ENCODE data around the gene EIF4ENIF1. TPM values are rescaled to one million over a fixed set of nuclear protein-coding genes. Genes with fewer than 3 reads are reported as not detected.
A peak's percentile ranks its signal among the peaks of the same experiment; 100 is the strongest.

The EIF4ENIF1 gene
- total and polyA plus RNA-seq, 2 experiments from 2014 or later, result 10.8 to 13.4 TPM

DNA sequence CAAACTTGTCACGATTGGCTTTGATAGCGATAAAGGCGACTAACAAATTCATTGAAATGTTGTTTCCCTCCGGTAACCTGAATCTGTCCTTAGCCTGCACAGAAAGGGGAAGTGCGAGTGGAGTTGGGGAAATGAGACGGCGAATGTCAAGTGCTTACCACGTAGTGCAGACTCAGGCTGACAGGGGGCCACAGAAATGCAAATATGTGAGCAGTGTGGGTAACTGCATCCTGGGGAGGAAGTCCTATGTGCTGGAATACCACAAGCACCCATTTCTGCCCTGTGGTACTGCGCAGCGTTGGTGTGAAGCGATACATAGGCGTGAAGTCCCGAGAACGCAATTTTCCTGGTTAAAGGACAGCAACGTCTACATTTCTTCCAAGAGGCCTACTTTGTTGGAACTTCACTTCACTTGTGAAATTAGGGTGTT, 869 bp upstream of the EIF4ENIF1 start (continued):
- TF ChIP-seq, protein P1, sequence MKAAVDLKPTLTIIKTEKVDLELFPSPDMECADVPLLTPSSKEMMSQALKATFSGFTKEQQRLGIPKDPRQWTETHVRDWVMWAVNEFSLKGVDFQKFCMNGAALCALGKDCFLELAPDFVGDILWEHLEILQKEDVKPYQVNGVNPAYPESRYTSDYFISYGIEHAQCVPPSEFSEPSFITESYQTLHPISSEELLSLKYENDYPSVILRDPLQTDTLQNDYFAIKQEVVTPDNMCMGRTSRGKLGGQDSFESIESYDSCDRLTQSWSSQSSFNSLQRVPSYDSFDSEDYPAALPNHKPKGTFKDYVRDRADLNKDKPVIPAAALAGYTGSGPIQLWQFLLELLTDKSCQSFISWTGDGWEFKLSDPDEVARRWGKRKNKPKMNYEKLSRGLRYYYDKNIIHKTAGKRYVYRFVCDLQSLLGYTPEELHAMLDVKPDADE (IDR thresholded peaks at IDR 0.05), result no peak
- TF ChIP-seq EZH2phosphoT487 (IDR thresholded peaks at IDR 0.05; ENCODE audit: unreplicated experiment), result no peak
- no peak for TF ChIP-seq STAT1 (IDR thresholded peaks at IDR 0.05; ENCODE audit: unreplicated experiment)
- TF ChIP-seq, protein P2, sequence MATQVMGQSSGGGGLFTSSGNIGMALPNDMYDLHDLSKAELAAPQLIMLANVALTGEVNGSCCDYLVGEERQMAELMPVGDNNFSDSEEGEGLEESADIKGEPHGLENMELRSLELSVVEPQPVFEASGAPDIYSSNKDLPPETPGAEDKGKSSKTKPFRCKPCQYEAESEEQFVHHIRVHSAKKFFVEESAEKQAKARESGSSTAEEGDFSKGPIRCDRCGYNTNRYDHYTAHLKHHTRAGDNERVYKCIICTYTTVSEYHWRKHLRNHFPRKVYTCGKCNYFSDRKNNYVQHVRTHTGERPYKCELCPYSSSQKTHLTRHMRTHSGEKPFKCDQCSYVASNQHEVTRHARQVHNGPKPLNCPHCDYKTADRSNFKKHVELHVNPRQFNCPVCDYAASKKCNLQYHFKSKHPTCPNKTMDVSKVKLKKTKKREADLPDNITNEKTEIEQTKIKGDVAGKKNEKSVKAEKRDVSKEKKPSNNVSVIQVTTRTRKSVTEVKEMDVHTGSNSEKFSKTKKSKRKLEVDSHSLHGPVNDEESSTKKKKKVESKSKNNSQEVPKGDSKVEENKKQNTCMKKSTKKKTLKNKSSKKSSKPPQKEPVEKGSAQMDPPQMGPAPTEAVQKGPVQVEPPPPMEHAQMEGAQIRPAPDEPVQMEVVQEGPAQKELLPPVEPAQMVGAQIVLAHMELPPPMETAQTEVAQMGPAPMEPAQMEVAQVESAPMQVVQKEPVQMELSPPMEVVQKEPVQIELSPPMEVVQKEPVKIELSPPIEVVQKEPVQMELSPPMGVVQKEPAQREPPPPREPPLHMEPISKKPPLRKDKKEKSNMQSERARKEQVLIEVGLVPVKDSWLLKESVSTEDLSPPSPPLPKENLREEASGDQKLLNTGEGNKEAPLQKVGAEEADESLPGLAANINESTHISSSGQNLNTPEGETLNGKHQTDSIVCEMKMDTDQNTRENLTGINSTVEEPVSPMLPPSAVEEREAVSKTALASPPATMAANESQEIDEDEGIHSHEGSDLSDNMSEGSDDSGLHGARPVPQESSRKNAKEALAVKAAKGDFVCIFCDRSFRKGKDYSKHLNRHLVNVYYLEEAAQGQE (IDR thresholded peaks at IDR 0.05; ENCODE audit: unreplicated experiment), result no peak

DNA sequence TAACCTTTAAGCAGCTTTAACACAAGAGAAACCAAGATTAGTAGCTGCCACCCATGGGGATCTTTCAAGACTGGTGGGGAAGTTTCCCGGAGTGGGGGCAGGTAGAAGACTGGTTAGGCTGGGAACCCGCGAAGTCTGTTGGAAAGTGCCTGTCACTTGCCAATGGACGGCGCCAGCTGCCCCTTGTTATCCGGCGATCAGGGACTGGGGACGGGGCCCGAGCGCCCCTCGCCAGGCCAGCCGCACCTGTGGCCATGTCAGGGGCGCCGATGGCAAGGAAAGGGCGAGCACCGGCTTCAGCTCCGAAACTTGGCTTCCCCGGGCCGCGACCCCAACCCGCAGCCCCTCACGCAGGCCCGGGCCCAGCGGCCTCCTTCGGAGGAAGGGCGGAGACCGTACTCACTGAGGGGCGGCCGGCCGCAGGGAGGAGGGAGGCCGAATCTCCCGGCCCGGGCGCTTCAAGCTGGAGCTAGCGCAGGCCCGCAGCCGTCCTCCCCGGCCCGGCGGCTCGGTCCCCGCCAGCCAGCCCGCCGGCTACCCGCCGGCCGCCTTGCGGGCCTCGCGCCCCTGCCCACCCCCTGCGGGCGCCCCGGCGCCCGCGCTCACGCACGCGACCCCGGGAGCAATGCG, 539 bp downstream of the EIF4ENIF1 start:
- Histone ChIP-seq H3K36me3 (ENCODE audit: insufficient read depth) (no peaks in the 10 kb centered on the region; the same call in 1 of the 2 replicates), H3K79me2 (replicated peaks; ENCODE audit: insufficient read depth) (peaks cover 23% of the 10 kb centered on the region), H3F3A (replicated peaks; ENCODE audit: low read depth) (peaks cover 18% of the 10 kb centered on the region), H3K9me2 (ENCODE audit: insufficient read depth) (no peaks in the 10 kb centered on the region), H3K4me2 (peak overlapping the region; percentile 97), H3K4me3 (peak overlapping the region; percentile 97), H3K27ac (ENCODE audit: low read depth) (no peak overlapping the region), H2AFZ (peak overlapping the region; percentile 35; the same call in 1 of the 2 replicates), H3K4me1 (ENCODE audit: insufficient read depth) (peaks cover 29% of the 10 kb centered on the region), H4K20me1 (replicated peaks; ENCODE audit: insufficient read depth) (peaks cover 7% of the 10 kb centered on the region), H3K27me3 (ENCODE audit: insufficient read depth) (no peaks in the 10 kb centered on the region)
- peak; percentile 65 for DNase-seq (ENCODE audit: low spot score)
- Mint-ChIP-seq H3K4me3 (peak overlapping the region; percentile 78), H3K27me3 (ENCODE audit: insufficient read depth, low read depth, poor library complexity) (peaks cover 7% of the 10 kb centered on the region), H3K36me3 (ENCODE audit: low read depth) (peaks cover 35% of the 10 kb centered on the region), H3K27ac (no peak overlapping the region), H3K9me3 (no peaks in the 10 kb centered on the region), H3K4me1 (peaks cover 20% of the 10 kb centered on the region)
- ATAC-seq, result peak; percentile 36
- TF ChIP-seq POLR2AphosphoS5 (IDR thresholded peaks at IDR 0.05; ENCODE audit: low read depth), result no peak
- TF ChIP-seq, protein P3, sequence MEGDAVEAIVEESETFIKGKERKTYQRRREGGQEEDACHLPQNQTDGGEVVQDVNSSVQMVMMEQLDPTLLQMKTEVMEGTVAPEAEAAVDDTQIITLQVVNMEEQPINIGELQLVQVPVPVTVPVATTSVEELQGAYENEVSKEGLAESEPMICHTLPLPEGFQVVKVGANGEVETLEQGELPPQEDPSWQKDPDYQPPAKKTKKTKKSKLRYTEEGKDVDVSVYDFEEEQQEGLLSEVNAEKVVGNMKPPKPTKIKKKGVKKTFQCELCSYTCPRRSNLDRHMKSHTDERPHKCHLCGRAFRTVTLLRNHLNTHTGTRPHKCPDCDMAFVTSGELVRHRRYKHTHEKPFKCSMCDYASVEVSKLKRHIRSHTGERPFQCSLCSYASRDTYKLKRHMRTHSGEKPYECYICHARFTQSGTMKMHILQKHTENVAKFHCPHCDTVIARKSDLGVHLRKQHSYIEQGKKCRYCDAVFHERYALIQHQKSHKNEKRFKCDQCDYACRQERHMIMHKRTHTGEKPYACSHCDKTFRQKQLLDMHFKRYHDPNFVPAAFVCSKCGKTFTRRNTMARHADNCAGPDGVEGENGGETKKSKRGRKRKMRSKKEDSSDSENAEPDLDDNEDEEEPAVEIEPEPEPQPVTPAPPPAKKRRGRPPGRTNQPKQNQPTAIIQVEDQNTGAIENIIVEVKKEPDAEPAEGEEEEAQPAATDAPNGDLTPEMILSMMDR (conservative IDR thresholded peaks at IDR 0.05; ENCODE audit: low read depth in 2 of 2), result peak in 1 of 2 experiments; percentile 17; a peak in 1 of 4 replicates
